Transverse colon (tissue), 4 donors: ENCODE measurements around the gene PHGDH. TPM values are rescaled to one million over a fixed set of nuclear protein-coding genes. Genes with fewer than 3 reads are reported as not detected.
A peak's percentile ranks its signal among the peaks of the same experiment; 100 is the strongest.

Experiments
- DNase-seq: peaks from one replicate; pipeline ENCODE4 v3.0.0-alpha.2; 2019
- H3K27ac ChIP-seq, 4 donors: fragments of 200-600 bp; sonication (generic); 2 replicates each; pipeline ENCODE4 v1.5.1; 2016 to 2018; ENCODE audit warnings: inconsistent platforms in 4 of 4
- H3K27me3 ChIP-seq: fragments of 200-600 bp; sonication (generic); 2 replicates; pipeline ENCODE4 v1.5.1; 2017; ENCODE audit warnings: inconsistent platforms
- H3K36me3 ChIP-seq, 4 donors: fragments of 200-600 bp; sonication (generic); 2 replicates each; pipeline ENCODE4 v1.5.1; 2017 to 2019; ENCODE audit warnings: inconsistent platforms in 4 of 4
- H3K4me1 ChIP-seq, 4 donors: fragments of 200-600 bp; sonication (generic); 2 replicates each; pipeline ENCODE4 v1.5.1; 2017 to 2020; ENCODE audit warnings: inconsistent platforms in 4 of 4
- H3K4me3 ChIP-seq, 4 donors: fragments of 200-600 bp; sonication (generic); 1 replicate in 1 of 4; 2 replicates in 3 of 4; pipeline versions ENCODE4 v1.5.1 to v1.6.1; 2017 to 2019; ENCODE audit warnings: inconsistent platforms in 4 of 4
- H3K9me3 ChIP-seq, 2 donors: fragments of 200-600 bp; sonication (generic); 2 replicates each; pipeline ENCODE4 v1.5.1; 2017 to 2019; ENCODE audit warnings: inconsistent platforms in 2 of 2
- CTCF ChIP-seq, 5 experiments: fragments of 200-600 bp in 3 of 5; fragments of 450-650 bp in 2 of 5; sonication (generic) in 3 of 5; IDR thresholded peaks; 1 replicate in 2 of 5; 2 replicates in 3 of 5; pipeline ENCODE4 v1.5.1; 2016 to 2017; ENCODE audit warnings: antibody characterized with exemption in 5 of 5, inconsistent platforms in 3 of 5, mild to moderate bottlenecking in 2 of 5, moderate library complexity in 1 of 5
- EP300 ChIP-seq: sonication (generic); formaldehyde crosslinking; IDR thresholded peaks from one replicate; pipeline ENCODE4 v1.6.1; 2017; ENCODE audit warnings: antibody characterized with exemption, low read depth
- POLR2A ChIP-seq: fragments of 450-650 bp; IDR thresholded peaks from one replicate; pipeline ENCODE4 v1.6.1; 2016; ENCODE audit warnings: antibody characterized with exemption, mild to moderate bottlenecking, moderate library complexity
- POLR2AphosphoS5 ChIP-seq, 3 donors: sonication (generic); formaldehyde crosslinking; IDR thresholded peaks; one replicate each; pipeline ENCODE4 v1.6.1; 2016; ENCODE audit warnings: antibody characterized with exemption in 3 of 3
- WGBS, 2 donors: methylation state at CpG; one replicate each; pipeline ENCODE4 v1.1.5; 2018; ENCODE audit warnings: low coverage in 1 of 2; 5-methylcytosine and 5-hydroxymethylcytosine counted together
- in situ Hi-C, 4 donors: fragments of 200-750 bp; cut with MboI; loops; one replicate each; pipeline versions ENCODE4 v1.15.0 to v1.15.1; 2017; ENCODE audit warnings: low sequenced_read_pairs in 3 of 4, low pct_ligation_motif_present in 1 of 4, low pct_unique_long_range_greater_than_20kb in 1 of 4
- intact Hi-C: fragments of 100-400 bp; cut with DNase I; formaldehyde crosslinking; loops from one replicate; pipeline ENCODE4 v1.15.1; 2023; ENCODE audit warnings: low total_unique reads
- total RNA-seq, 4 donors: library from RNA; depleted of rRNA; stranded (reverse); fragments of >200 nt; gene quantifications; one replicate each; pipeline ENCODE4 v1.1.0, GENCODE V29; 2016

Gene PHGDH
- total RNA-seq, 4 donors from 2014 or later, result 4.2 to 11.9 (median 8.1) TPM

GRCh38 chr1:119766374-119766794, 54.6 kb downstream of the PHGDH start:
- 23% methylated on average over 4 of the region's 4 CpGs; no CpG with 5 or more reads in 1 of the 2 donors for WGBS, 2 donors
- in situ Hi-C loops, result no loop called here
- intact Hi-C loops, result no loop called here
- Histone ChIP-seq H3K4me3 (peak overlapping the region in 3 of 4 donors; percentile 20 to 48 (median 41)), H3K27ac (peak overlapping the region; percentile 79 to 85 (median 80)), H3K4me1 (peaks cover 0 to 39% (median 10%) of the 10 kb centered on the region in 4 donors), H3K27me3 (no peaks in the 10 kb centered on the region), H3K36me3 (no peaks in the 10 kb centered on the region), H3K9me3 (no peaks in the 10 kb centered on the region)
- DNase-seq, result no peak
- TF ChIP-seq POLR2AphosphoS5 (IDR thresholded peaks at IDR 0.05), result peak; percentile 5 to 32 (median 29)
- TF ChIP-seq POLR2A, result peak; percentile 38
- TF ChIP-seq CTCF (IDR thresholded peaks at IDR 0.05), result no peak
- no peak for TF ChIP-seq EP300

- intact Hi-C loops, result no loop called here
- H3K4me3 ChIP-seq, result peak overlapping the region in 3 of 4 donors; percentile 20 to 48 (median 41)
- no peaks in the 10 kb centered on the region for H3K27me3 ChIP-seq
- WGBS, 2 donors, result 24 to 43% methylated on average over 2 of the region's 2 CpGs
- in situ Hi-C loops, result no loop called here
- no peaks in the 10 kb centered on the region for H3K36me3 ChIP-seq
- H3K4me1 ChIP-seq, result peaks cover 0 to 46% (median 11%) of the 10 kb centered on the region in 4 donors
- TF ChIP-seq POLR2A, result no peak
- TF ChIP-seq EP300, result no peak
- TF ChIP-seq CTCF (IDR thresholded peaks at IDR 0.05), result no peak
- TF ChIP-seq POLR2AphosphoS5 (IDR thresholded peaks at IDR 0.05), result no peak
- H3K27ac ChIP-seq, result peak overlapping the region; percentile 79 to 85 (median 80)
- no peaks in the 10 kb centered on the region for H3K9me3 ChIP-seq
- DNase-seq, result no peak
Measured at GRCh38 chr1:119767486-119767885, 55.8 kb downstream of the PHGDH start.

GRCh38 chr1:119768778-119769177, 57.0 kb downstream of the PHGDH start, which contains the start of gene HMGCS2:
Gene HMGCS2 (minus strand): TSS chr1:119768905. CDS start chr1:119768844, 61 bp downstream.
- Histone ChIP-seq H3K4me3 (peak within 1 kb of the TSS; percentile 14 to 48 (median 30)), H3K27me3 (no peaks in the 10 kb centered on the region), H3K4me1 (peaks cover 0 to 57% (median 21%) of the 10 kb centered on the region in 4 donors), H3K9me3 (no peaks in the 10 kb centered on the region), H3K36me3 (no peaks in the 10 kb centered on the region), H3K27ac (peak within 1 kb of the TSS; percentile 79 to 85 (median 80))
- TF ChIP-seq POLR2A, result peak; percentile 72
- peak; percentile 69 to 93 (median 73) for TF ChIP-seq POLR2AphosphoS5 (IDR thresholded peaks at IDR 0.05)
- TF ChIP-seq EP300, result no peak
- no peak for TF ChIP-seq CTCF (IDR thresholded peaks at IDR 0.05)
- in situ Hi-C loops, result no loop called here
- peak; percentile 89 for DNase-seq
- 22 to 52% methylated on average over 3 to 8 of the region's 8 CpGs for WGBS, 2 donors
- intact Hi-C loops, result no loop called here

GRCh38 chr1:119771016-119771415, 59.3 kb downstream of the PHGDH start:
- TF ChIP-seq POLR2AphosphoS5 (IDR thresholded peaks at IDR 0.05) (no peak), POLR2A (no peak), CTCF (IDR thresholded peaks at IDR 0.05) (no peak), EP300 (no peak)
- H3K27ac ChIP-seq, result peak overlapping the region in 3 of 4 donors; percentile 28 to 70 (median 40)
- WGBS, 2 donors, result 36 to 42% methylated on average over 2 of the region's 2 CpGs
- H3K4me1 ChIP-seq, result peaks cover 8 to 66% (median 37%) of the 10 kb centered on the region in 4 donors
- intact Hi-C loops, result no loop called here
- no peaks in the 10 kb centered on the region for H3K36me3 ChIP-seq
- DNase-seq, result no peak
- no peak overlapping the region for H3K4me3 ChIP-seq
- no peaks in the 10 kb centered on the region for H3K27me3 ChIP-seq
- in situ Hi-C loops, result no loop called here
- H3K9me3 ChIP-seq, result no peaks in the 10 kb centered on the region
